Measurements from ENCODE around the gene DRAXIN.

DRAXIN gene

GRCh38 chr1:11664336-11665065, 27.0 kb upstream of the DRAXIN start:
- DNase-seq (ENCODE audit: low spot score in 2 of 2) (peak; percentile 35 to 48), ATAC-seq (replicated peaks; ENCODE audit: extremely low read depth, poor library complexity, severe bottlenecking) (peak; percentile 81)
- H3K36me3 Mint-ChIP-seq (ENCODE audit: insufficient read depth): peaks cover 13% of the 10 kb centered on the region
- H3K27ac Mint-ChIP-seq (ENCODE audit: low read depth): peak overlapping the region; percentile 59
- H3K27me3 Mint-ChIP-seq: no peaks in the 10 kb centered on the region
- peaks cover 4% of the 10 kb centered on the region for H3K4me1 Mint-ChIP-seq
- peak overlapping the region; percentile 74 for H3K4me3 Mint-ChIP-seq
- H3K9me3 Mint-ChIP-seq: no peaks in the 10 kb centered on the region

GRCh38 chr1:11668516-11668915, 23.0 kb upstream of the DRAXIN start:
- H3K27ac Mint-ChIP-seq (ENCODE audit: low read depth): no peak overlapping the region
- no peak for DNase-seq (ENCODE audit: low spot score in 2 of 2)
- H3K27me3 Mint-ChIP-seq: no peaks in the 10 kb centered on the region
- H3K4me1 Mint-ChIP-seq: peaks cover 4% of the 10 kb centered on the region
- H3K4me3 Mint-ChIP-seq: no peak overlapping the region
- H3K36me3 Mint-ChIP-seq (ENCODE audit: insufficient read depth): peaks cover 16% of the 10 kb centered on the region
- H3K9me3 Mint-ChIP-seq: no peaks in the 10 kb centered on the region
- ATAC-seq (replicated peaks; ENCODE audit: extremely low read depth, poor library complexity, severe bottlenecking): no peak

GRCh38 chr1:11670747-11671146, 20.8 kb upstream of the DRAXIN start:
- peaks cover 17% of the 10 kb centered on the region for H3K36me3 Mint-ChIP-seq (ENCODE audit: insufficient read depth)
- no peak overlapping the region for H3K27ac Mint-ChIP-seq (ENCODE audit: low read depth)
- DNase-seq (ENCODE audit: low spot score in 2 of 2): no peak
- peaks cover 4% of the 10 kb centered on the region for H3K4me1 Mint-ChIP-seq
- no peaks in the 10 kb centered on the region for H3K27me3 Mint-ChIP-seq
- no peak for ATAC-seq (replicated peaks; ENCODE audit: extremely low read depth, poor library complexity, severe bottlenecking)
- no peak overlapping the region for H3K4me3 Mint-ChIP-seq
- no peaks in the 10 kb centered on the region for H3K9me3 Mint-ChIP-seq

- H3K9me3 Mint-ChIP-seq: no peaks in the 10 kb centered on the region
- peaks cover 21% of the 10 kb centered on the region for H3K36me3 Mint-ChIP-seq (ENCODE audit: insufficient read depth)
- DNase-seq (ENCODE audit: low spot score in 2 of 2): no peak
Measured at GRCh38 chr1:11671205-11671543, 20.3 kb upstream of the DRAXIN start.

GRCh38 chr1:11671544-11672286, 19.8 kb upstream of the DRAXIN start:
- H3K9me3 Mint-ChIP-seq: no peaks in the 10 kb centered on the region
- no peak overlapping the region for H3K27ac Mint-ChIP-seq (ENCODE audit: low read depth)
- no peak for DNase-seq (ENCODE audit: low spot score in 2 of 2)
- no peak overlapping the region for H3K4me3 Mint-ChIP-seq
- peaks cover 4% of the 10 kb centered on the region for H3K4me1 Mint-ChIP-seq
- ATAC-seq (replicated peaks; ENCODE audit: extremely low read depth, poor library complexity, severe bottlenecking): no peak
- no peaks in the 10 kb centered on the region for H3K27me3 Mint-ChIP-seq
- peaks cover 22% of the 10 kb centered on the region for H3K36me3 Mint-ChIP-seq (ENCODE audit: insufficient read depth)

More at GRCh38 chr1:11671205-11671543, 20.3 kb upstream of the DRAXIN start:
- H3K4me3 Mint-ChIP-seq: no peak overlapping the region
- no peak overlapping the region for H3K27ac Mint-ChIP-seq (ENCODE audit: low read depth)
- no peak for ATAC-seq (replicated peaks; ENCODE audit: extremely low read depth, poor library complexity, severe bottlenecking)
- peaks cover 4% of the 10 kb centered on the region for H3K4me1 Mint-ChIP-seq
- no peaks in the 10 kb centered on the region for H3K27me3 Mint-ChIP-seq

- Mint-ChIP-seq H3K27ac (ENCODE audit: low read depth) (peak overlapping the region; percentile 75), H3K4me3 (no peak overlapping the region), H3K36me3 (ENCODE audit: insufficient read depth) (peaks cover 22% of the 10 kb centered on the region), H3K9me3 (no peaks in the 10 kb centered on the region), H3K4me1 (peaks cover 4% of the 10 kb centered on the region), H3K27me3 (no peaks in the 10 kb centered on the region)
- DNase-seq (ENCODE audit: low spot score in 2 of 2): no peak
- no peak for ATAC-seq (replicated peaks; ENCODE audit: extremely low read depth, poor library complexity, severe bottlenecking)
Measured at GRCh38 chr1:11673089-11673769, 18.3 kb upstream of the DRAXIN start.

GRCh38 chr1:11674488-11674887, 17.0 kb upstream of the DRAXIN start:
- Mint-ChIP-seq H3K27ac (ENCODE audit: low read depth) (no peak overlapping the region), H3K4me3 (no peak overlapping the region), H3K27me3 (no peaks in the 10 kb centered on the region), H3K9me3 (no peaks in the 10 kb centered on the region), H3K4me1 (peaks cover 2% of the 10 kb centered on the region), H3K36me3 (ENCODE audit: insufficient read depth) (peaks cover 19% of the 10 kb centered on the region)
- no peak for DNase-seq (ENCODE audit: low spot score in 2 of 2)
- no peak for ATAC-seq (replicated peaks; ENCODE audit: extremely low read depth, poor library complexity, severe bottlenecking)

- peaks cover 10% of the 10 kb centered on the region for H3K4me1 Mint-ChIP-seq
- no peak overlapping the region for H3K4me3 Mint-ChIP-seq
- DNase-seq (ENCODE audit: low spot score in 2 of 2) (no peak), ATAC-seq (replicated peaks; ENCODE audit: extremely low read depth, poor library complexity, severe bottlenecking) (no peak)
- H3K36me3 Mint-ChIP-seq (ENCODE audit: insufficient read depth): peaks cover 16% of the 10 kb centered on the region
- H3K9me3 Mint-ChIP-seq: no peaks in the 10 kb centered on the region
- H3K27me3 Mint-ChIP-seq: no peaks in the 10 kb centered on the region
- no peak overlapping the region for H3K27ac Mint-ChIP-seq (ENCODE audit: low read depth)
Measured at GRCh38 chr1:11675325-11675724, 16.2 kb upstream of the DRAXIN start.

- H3K36me3 Mint-ChIP-seq (ENCODE audit: insufficient read depth): peaks cover 20% of the 10 kb centered on the region
- H3K9me3 Mint-ChIP-seq: no peaks in the 10 kb centered on the region
- H3K27me3 Mint-ChIP-seq: no peaks in the 10 kb centered on the region
- no peak overlapping the region for H3K4me3 Mint-ChIP-seq
- H3K4me1 Mint-ChIP-seq: peaks cover 17% of the 10 kb centered on the region
- DNase-seq (ENCODE audit: low spot score in 2 of 2) (no peak), ATAC-seq (replicated peaks; ENCODE audit: extremely low read depth, poor library complexity, severe bottlenecking) (no peak)
- no peak overlapping the region for H3K27ac Mint-ChIP-seq (ENCODE audit: low read depth)
Measured at GRCh38 chr1:11676386-11677103, 15.0 kb upstream of the DRAXIN start.

GRCh38 chr1:11678442-11678841, 13.1 kb upstream of the DRAXIN start:
- Mint-ChIP-seq H3K27ac (ENCODE audit: low read depth) (no peak overlapping the region), H3K4me3 (no peak overlapping the region), H3K9me3 (no peaks in the 10 kb centered on the region), H3K36me3 (ENCODE audit: insufficient read depth) (peaks cover 15% of the 10 kb centered on the region), H3K4me1 (peaks cover 20% of the 10 kb centered on the region), H3K27me3 (no peaks in the 10 kb centered on the region)
- no peak for ATAC-seq (replicated peaks; ENCODE audit: extremely low read depth, poor library complexity, severe bottlenecking)
- no peak for DNase-seq (ENCODE audit: low spot score in 2 of 2)

GRCh38 chr1:11680270-11681070, 11.0 kb upstream of the DRAXIN start:
- DNase-seq (ENCODE audit: low spot score in 2 of 2) (no peak), ATAC-seq (replicated peaks; ENCODE audit: extremely low read depth, poor library complexity, severe bottlenecking) (no peak)
- H3K27ac Mint-ChIP-seq (ENCODE audit: low read depth): no peak overlapping the region
- H3K36me3 Mint-ChIP-seq (ENCODE audit: insufficient read depth): peaks cover 11% of the 10 kb centered on the region
- peaks cover 20% of the 10 kb centered on the region for H3K4me1 Mint-ChIP-seq
- peak overlapping the region; percentile 84 for H3K4me3 Mint-ChIP-seq
- H3K27me3 Mint-ChIP-seq: no peaks in the 10 kb centered on the region
- H3K9me3 Mint-ChIP-seq: no peaks in the 10 kb centered on the region
